GM12878 (cell line): ENCODE measurements around the gene SULT1A1. TPM values are rescaled to one million over a fixed set of nuclear protein-coding genes. Genes with fewer than 3 reads are reported as not detected.

ENCODE experiments used
- CBX5 ChIP-seq: sonication (generic); IDR thresholded peaks from 2 replicates; pipeline ENCODE4 v1.6.1; 2016; ENCODE audit warnings: low read depth, moderate library complexity, mild to moderate bottlenecking, inconsistent platforms
- CHD2 ChIP-seq: IDR thresholded peaks from 2 replicates; pipeline ENCODE4 v1.6.1; 2011; ENCODE audit warnings: low read depth, low read length, improper control_type of control experiment, borderline replicate concordance
- EGR1 ChIP-seq, 2 experiments: IDR thresholded peaks; 1 replicate in 1 of 2; 2 replicates in 1 of 2; pipeline ENCODE4 v1.6.1; 2011 to 2012; ENCODE audit warnings: low read depth in 2 of 2, low read length in 2 of 2, borderline replicate concordance in 1 of 2, mild to moderate bottlenecking in 1 of 2, moderate library complexity in 1 of 2
- IRF5 ChIP-seq: fragments of 450-650 bp; IDR thresholded peaks from 2 replicates; pipeline ENCODE4 v1.6.1; 2017; ENCODE audit warnings: borderline replicate concordance
- LARP7 ChIP-seq: fragments of 450-650 bp; IDR thresholded peaks from 2 replicates; pipeline ENCODE4 v1.6.1; 2017; ENCODE audit warnings: mild to moderate bottlenecking
- MTA3 ChIP-seq: IDR thresholded peaks from 2 replicates; pipeline ENCODE4 v1.6.1; 2012; ENCODE audit warnings: low read length, inconsistent platforms, borderline replicate concordance
- POLR2AphosphoS5 ChIP-seq: IDR thresholded peaks from 2 replicates; pipeline ENCODE4 v1.6.1; 2011; ENCODE audit warnings: mild to moderate bottlenecking, low read length, inconsistent platforms
- PRDM15 ChIP-seq: fragments of 450-650 bp; formaldehyde crosslinking; IDR thresholded peaks from 2 replicates; pipeline ENCODE4 v1.4.0; 2020; ENCODE audit warnings: mild to moderate bottlenecking, moderate library complexity
- RAD21 ChIP-seq: IDR thresholded peaks from 2 replicates; pipeline ENCODE4 v1.6.1; 2011; ENCODE audit warnings: mild to moderate bottlenecking, low read depth, low read length, moderate library complexity; ENCODE audit not compliant: insufficient read depth
- TCF3 ChIP-seq: IDR thresholded peaks from 2 replicates; pipeline ENCODE4 v1.6.1; 2012; ENCODE audit warnings: low read depth, mild to moderate bottlenecking, low read length, borderline replicate concordance; ENCODE audit not compliant: insufficient read depth
- YBX1 ChIP-seq: fragments of 450-650 bp; IDR thresholded peaks from 2 replicates; pipeline ENCODE4 v1.6.1; 2016; ENCODE audit warnings: antibody characterized with exemption
- polyA plus RNA-seq, 11 experiments: library from polyadenylated mRNA; depleted of rRNA in 4 of 11; unstranded in 6 of 11; stranded (reverse) in 5 of 11; fragments of >200 nt; fragmentation: Nextera tagmentation in 4 of 11; fragmentation: Illumina TruSeq in 1 of 11; extraction: Ambion mirVana in 4 of 11; extraction: Trizol in 1 of 11; gene quantifications; 1 replicate in 1 of 11; 2 replicates in 10 of 11; pipeline versions ENCODE4 v1.2.1 to v1.2.3, GENCODE V29; 2011 to 2016; ENCODE audit warnings: inconsistent platforms in 2 of 11, missing spikeins in 2 of 11, low read depth in 1 of 11
- total RNA-seq, 4 experiments: library from RNA; depleted of rRNA in 3 of 4; stranded (reverse); fragments of >200 nt in 3 of 4; fragmentation: Illumina TruSeq in 1 of 4; extraction: Trizol in 1 of 4; gene quantifications; 2 replicates each; pipeline versions ENCODE4 v1.2.1 to v1.2.3, GENCODE V29; 2013 to 2021
- TF ChIP-seq, protein P1 (sequence below): fragments of 150-350 bp; IDR thresholded peaks from 2 replicates; pipeline ENCODE4 v1.6.1; 2014; ENCODE audit warnings: mild to moderate bottlenecking, low read depth, low read length

SULT1A1 gene
- total and polyA plus RNA-seq, 10 of the 15 experiments (the other 5 are each of a cell fraction or from before 2014, with no cell fraction given) = 0.03 to 1.5 (median 0.76) TPM; not detected in 1

DNA sequence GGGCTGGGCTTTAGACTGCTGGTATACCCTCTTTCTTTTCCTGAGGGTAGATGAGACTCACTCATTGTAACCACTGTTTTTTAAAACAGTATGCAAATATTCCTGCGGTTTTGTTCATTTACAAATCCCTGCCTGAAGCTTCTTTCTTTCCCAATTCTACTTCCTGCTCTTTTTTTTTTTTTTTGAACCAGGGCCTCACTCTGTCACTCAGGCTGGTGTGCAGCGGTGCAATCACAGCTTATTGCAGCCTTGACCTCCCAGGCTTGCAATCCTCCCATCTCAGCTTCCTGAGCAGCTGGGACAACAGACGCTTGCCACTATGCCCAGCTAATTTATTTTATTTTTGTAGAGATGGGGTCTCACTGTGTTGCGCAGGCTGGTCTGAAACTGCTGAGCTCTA lies 8.0 kb upstream of the SULT1A1 start (continued):
- TF ChIP-seq PRDM15 (CRISPR knock-in tag) = no peak
- TF ChIP-seq EGR1 (IDR thresholded peaks at IDR 0.05; ENCODE audit: borderline replicate concordance in 1 of 2, low read depth in 2 of 2, low read length in 2 of 2) = no peak
- no peak for TF ChIP-seq POLR2AphosphoS5
- no peak for TF ChIP-seq CBX5
- TF ChIP-seq CHD2 = no peak
- TF ChIP-seq, protein P1, sequence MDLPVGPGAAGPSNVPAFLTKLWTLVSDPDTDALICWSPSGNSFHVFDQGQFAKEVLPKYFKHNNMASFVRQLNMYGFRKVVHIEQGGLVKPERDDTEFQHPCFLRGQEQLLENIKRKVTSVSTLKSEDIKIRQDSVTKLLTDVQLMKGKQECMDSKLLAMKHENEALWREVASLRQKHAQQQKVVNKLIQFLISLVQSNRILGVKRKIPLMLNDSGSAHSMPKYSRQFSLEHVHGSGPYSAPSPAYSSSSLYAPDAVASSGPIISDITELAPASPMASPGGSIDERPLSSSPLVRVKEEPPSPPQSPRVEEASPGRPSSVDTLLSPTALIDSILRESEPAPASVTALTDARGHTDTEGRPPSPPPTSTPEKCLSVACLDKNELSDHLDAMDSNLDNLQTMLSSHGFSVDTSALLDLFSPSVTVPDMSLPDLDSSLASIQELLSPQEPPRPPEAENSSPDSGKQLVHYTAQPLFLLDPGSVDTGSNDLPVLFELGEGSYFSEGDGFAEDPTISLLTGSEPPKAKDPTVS = no peak
- TF ChIP-seq TCF3 = no peak
- TF ChIP-seq RAD21 = no peak
- TF ChIP-seq YBX1 = no peak
- TF ChIP-seq MTA3 = no peak
- no peak for TF ChIP-seq LARP7
- no peak for TF ChIP-seq IRF5
